ENCODE measurements around the gene PPIL3. TPM values are rescaled to one million over a fixed set of nuclear protein-coding genes. Genes with fewer than 3 reads are reported as not detected.

The PPIL3 gene
- polyA plus RNA-seq, 4 donors, result 60.0 to 79.4 (median 67.5) TPM

Other genes starting within 250 kb of the PPIL3 start
- gene BZW1, start 77.2 kb downstream of the PPIL3 start, polyA plus RNA-seq (ENCODE audit: insufficient read length in 4 of 4), result 100 to 1,000 TPM; 223 to 287 (median 254) TPM
- gene CLK1, start 24.4 kb downstream of the PPIL3 start, polyA plus RNA-seq (ENCODE audit: insufficient read length in 4 of 4), result 100 to 1,000 TPM; 228 to 310 (median 285) TPM
- 10 to 100 TPM; 30.7 to 45.3 (median 43.1) TPM for gene NIF3L1, start 294 bp upstream of the PPIL3 start, polyA plus RNA-seq (ENCODE audit: insufficient read length in 4 of 4)
- 10 to 100 TPM; 24.5 to 38.7 (median 36.5) TPM for gene ORC2, start 74.6 kb upstream of the PPIL3 start, polyA plus RNA-seq (ENCODE audit: insufficient read length in 4 of 4)
- gene HYCC2, start 182.6 kb upstream of the PPIL3 start, polyA plus RNA-seq (ENCODE audit: insufficient read length in 4 of 4), result 10 to 100 TPM; 12.1 to 17.8 (median 14.5) TPM
- gene NDUFB3, start 182.9 kb upstream of the PPIL3 start, polyA plus RNA-seq (ENCODE audit: insufficient read length in 4 of 4), result 100 to 1,000 TPM in 3 of 4 donors, 10 to 100 TPM in 1; 68.5 to 140 (median 111) TPM
- 10 to 100 TPM; 51.3 to 75.2 (median 58.6) TPM for gene CFLAR, start 227.1 kb upstream of the PPIL3 start, polyA plus RNA-seq (ENCODE audit: insufficient read length in 4 of 4)

Data from left renal pelvis (tissue), 4 donors.